HL-60/S4 (cell line): Measurements from ENCODE around the gene KLHDC7A.

Experiments
- in situ Hi-C: fragments of 300-500 bp; cut with MboI; formaldehyde crosslinking; loops from 2 replicates; pipeline ENCODE4 v1.14.3; 2022; ENCODE audit warnings: low sequenced_read_pairs

Gene KLHDC7A

DNA sequence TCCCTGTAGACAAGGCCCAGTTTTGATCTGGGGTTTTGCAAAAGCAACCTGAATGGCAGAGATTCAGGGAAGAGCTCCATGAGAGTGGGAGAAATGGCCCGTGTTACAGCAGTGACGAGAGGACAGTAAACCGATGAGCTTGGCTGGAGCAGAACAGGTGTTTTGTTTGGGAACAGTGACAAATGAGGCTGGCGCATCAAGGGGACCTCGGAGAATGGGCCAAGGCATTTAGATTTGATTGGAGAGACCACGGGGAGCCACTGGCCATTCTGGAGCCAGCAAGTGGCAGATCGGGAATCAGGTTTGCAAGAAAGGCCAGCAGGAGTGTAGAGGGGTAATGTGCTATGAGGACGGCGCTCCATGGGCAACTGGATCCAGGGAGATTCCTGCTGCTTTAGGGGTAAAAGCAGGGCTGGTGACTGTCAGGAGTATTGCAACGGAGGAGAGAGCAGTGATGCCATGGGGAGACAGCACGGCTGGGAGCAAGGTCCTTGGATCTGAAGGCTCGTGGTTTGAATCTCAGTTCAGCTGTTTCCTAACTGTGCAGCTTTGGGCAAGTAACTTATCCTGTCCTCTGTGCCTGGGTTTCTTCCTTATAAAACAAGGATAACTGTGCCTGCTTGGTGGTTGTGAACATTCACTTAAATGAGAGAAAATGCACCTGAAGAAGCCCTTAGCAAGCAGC is 9.9 kb upstream of the KLHDC7A start:
- in situ Hi-C loops, result no loop called here

DNA sequence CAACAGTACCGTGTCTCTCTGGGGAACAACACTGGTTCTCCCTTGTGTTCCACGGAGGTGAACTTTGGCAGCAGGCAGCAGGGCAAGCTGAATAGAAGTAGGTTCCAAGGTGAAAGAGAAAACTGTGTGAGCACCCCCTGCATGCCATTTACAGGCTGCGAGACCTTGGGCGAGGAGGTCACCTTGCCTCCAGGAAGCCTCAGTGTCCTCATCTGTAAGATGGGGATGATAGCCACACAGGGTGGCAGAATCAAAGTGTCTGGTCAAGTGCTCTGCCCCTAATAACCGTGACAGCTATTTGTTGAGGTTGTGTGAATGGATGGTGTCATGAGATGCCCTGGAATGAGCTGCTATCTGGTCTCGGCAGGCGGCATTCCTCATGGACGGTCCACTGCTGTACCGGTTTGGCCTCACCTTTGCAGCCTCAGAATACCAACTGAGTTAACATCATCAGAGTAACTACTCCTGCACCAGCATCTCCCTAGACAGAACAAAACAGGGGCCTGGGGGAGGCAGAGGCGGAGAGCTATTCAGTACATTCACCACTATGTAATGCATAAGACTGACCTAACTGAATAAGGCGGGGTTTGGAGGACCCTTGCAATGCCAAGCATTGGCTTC is 7.4 kb upstream of the KLHDC7A start:
- in situ Hi-C loops, result no loop called here

DNA sequence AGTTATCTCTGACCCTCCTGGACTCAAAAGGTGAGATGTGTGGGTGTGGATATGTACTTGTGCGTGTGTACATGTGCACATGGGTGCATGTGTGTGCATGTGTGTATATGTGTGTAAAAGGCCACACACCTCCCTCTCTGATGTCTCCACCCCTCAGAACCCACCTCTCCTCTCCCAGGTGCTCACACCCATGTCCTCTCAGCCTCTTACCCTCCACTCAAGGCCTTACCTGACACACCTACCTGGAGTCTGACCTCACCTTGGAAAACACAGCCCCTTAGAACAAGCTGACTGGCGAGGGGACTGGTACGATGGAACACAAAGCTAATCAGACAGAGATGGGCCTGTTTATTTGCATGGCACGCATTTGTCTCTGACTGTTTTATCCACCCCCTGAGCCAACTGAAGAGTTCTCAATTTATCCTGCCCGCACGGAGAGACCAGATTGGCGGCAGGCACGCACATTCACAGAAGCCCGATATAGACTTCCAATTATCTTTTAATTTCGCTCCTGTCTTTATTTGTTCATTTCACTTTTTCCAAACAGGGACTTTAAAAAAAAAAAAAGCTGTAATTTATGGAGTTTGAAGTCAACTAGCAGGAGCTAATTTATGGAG is 6.1 kb upstream of the KLHDC7A start:
- in situ Hi-C loops, result no loop called here

DNA sequence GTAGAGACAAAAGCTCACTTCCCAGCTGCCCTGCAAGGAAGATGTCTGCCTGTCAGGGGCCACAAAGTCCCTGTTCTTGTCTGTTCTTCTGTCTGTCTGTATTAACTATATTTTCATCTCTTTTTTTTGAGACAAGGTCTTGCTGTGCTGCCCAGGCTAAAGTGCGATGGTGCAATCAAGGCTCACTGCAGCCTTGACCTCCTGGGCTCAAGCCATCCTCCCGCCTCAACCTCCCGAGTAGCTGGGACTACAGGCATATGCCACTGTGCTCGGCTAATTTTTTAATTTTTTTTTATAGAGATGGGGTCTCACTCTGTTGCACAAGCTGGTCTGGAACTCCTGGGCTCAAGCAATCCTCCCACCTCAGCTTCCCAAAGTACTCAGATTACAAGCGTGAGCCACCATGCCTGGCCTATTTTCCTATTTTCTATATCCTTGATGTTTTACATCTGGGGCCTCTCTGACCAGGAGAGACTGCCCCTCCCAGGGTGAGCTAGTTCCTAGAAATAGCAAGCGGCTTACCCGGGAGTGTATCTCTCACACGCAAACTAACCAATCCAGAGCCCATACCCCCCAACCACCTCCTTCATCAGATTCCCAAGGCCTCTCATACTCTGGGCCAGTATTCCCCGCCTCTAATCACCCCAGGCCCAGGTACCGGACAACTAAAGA is 5.4 kb upstream of the KLHDC7A start:
- in situ Hi-C loops, result no loop called here

DNA sequence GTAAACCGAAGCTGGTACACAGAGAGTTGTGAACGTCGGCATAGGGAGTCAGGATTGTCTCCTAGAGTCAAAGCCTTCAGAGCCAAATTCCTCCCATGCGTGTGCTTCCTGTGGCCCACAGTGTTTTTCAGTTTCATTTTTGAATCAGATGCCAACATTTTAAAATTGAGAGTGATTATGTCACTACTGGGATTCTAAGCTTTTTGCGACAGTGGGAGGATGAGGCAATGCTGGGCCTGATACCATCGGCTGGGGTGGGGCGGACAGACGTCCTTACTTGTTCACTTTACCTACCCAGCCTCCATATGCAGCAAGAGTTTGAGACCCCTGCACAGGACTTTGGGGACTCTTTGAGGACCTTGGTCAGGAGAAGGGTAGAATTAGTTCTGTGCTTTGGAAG is 1.3 kb upstream of the KLHDC7A start:
- in situ Hi-C loops, result no loop called here

DNA sequence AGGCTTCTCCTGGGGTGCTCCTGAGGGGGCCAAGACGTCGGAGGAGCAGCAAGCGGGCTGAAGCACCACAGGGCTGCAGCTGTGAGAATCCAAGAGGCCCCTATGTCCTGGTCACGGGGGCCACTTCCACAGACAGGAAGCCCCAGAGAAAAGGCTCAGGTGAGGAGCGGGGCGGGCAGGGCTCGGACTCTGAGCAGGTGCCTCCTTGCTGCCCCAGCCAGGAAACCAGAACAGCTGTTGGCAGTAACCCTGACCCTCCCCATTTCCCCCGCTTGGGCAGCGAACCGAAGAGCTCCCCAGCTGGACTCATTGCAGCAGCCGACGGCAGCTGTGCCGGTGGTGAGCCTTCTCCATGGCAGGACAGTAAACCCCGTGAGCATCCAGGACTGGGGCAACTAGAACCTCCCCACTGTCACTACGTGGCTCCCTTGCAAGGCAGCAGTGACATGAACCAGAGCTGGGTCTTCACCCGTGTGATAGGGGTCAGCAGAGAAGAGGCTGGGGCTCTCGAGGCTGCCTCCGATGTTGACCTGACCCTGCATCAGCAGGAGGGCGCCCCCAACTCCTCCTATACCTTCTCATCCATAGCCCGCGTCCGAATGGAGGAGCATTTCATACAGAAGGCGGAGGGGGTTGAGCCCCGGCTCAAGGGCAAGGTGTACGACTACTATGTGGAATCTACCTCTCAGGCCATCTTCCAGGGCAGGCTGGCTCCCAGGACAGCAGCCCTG is 625 bp downstream of the KLHDC7A start:
- in situ Hi-C loops, result no loop called here

DNA sequence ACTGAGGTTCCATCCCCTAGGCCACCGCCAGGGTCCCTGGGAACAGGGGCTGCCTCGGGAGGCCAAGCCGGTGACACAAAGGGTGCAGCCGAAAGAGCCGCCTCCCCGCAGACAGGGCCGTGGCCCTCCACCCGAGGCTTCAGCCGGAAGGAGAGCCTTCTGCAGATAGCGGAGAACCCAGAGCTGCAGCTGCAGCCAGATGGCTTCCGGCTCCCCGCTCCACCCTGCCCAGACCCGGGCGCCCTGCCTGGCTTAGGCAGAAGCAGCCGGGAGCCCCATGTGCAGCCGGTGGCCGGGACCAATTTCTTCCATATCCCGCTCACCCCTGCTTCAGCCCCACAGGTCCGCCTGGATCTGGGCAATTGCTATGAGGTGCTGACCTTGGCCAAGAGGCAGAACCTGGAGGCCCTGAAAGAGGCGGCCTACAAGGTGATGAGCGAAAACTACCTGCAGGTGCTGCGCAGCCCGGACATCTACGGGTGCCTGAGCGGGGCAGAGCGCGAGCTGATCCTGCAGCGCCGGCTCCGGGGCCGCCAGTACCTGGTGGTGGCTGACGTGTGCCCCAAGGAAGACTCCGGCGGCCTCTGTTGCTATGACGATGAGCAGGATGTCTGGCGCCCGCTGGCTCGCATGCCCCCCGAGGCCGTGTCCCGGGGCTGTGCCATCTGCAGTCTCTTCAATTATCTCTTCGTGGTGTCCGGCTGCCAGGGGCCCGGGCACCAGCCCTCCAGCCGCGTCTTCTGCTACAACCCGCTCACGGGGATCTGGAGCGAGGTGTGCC is 1.4 kb downstream of the KLHDC7A start:
- in situ Hi-C loops, result no loop called here

DNA sequence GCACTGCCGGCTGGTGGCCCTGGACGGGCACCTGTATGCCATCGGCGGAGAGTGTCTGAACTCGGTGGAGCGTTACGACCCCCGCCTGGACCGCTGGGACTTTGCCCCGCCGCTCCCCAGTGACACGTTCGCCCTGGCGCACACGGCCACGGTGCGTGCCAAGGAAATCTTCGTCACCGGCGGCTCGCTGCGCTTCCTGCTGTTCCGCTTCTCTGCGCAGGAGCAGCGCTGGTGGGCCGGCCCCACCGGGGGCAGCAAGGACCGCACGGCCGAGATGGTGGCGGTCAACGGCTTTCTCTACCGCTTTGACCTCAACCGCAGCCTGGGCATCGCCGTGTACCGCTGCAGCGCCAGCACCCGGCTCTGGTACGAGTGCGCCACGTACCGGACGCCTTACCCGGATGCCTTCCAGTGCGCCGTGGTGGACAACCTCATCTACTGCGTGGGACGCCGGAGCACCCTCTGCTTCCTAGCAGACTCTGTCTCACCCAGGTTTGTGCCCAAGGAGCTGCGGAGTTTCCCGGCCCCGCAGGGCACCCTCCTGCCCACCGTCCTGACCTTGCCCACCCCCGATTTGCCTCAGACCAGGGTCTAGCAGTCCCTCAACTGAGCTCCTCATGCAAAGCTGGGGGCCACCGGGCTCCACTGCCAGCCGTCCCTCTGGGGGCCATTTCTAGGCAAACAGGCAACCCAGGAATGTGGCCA is 2.1 kb downstream of the KLHDC7A start:
- in situ Hi-C loops, result no loop called here

DNA sequence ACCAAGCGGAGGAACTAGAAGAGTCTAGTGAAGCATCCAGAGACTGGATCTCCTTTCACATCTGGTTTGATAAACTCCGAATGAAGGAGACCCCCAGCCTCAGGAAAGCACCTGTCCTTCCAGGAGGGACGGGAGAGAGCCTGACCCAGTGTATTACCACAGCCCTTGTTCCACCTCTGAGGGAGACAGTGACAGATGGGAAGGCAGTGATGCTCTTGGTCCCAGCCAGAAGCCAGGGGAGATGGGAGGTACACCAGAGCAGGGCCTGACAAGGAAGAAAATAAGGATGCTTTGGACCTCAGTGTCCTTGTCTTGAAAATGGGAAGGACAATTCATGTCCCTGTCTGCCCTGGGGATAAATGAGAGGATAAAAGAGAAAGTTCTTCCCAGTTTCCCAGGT is 3.5 kb downstream of the KLHDC7A start:
- in situ Hi-C loops, result no loop called here

DNA sequence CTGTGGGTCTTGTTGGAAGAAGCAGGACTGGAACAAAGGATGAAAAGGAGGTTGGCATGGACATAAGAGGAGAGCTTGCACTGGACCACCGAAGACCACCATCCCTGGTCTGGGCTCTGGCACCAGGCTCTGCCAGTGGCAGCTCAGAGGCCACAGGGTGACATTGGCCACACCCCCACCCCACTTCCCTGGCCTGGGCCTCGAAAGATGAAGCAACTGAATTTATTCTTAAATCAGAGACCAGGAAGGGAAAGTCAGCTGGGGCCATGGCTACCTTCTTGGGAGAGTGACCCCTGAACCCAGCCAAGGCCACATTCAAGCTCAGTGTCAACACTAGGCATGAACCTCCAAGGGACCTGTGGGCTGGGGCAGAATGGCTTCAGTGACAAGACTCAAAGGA is 4.0 kb downstream of the KLHDC7A start:
- in situ Hi-C loops, result no loop called here

DNA sequence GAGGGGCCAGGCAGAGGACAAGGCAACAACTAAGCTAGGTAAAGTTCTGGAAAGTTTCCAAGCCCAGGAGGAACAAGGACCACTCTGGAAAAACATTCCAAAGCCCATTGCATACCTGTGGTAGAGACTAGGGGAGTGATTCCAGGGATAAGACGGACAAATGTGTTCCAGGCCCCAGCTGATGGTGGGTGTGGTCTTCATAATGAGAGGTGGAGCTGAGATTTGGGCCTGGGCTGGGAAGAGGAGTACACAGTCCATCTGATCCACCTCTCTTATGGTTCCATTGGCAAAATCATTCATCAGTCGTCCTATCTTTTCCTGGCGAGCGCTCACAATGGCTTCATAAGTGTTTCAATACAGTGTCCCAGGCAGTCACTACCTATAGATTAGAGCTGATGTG is 4.5 kb downstream of the KLHDC7A start:
- in situ Hi-C loops, result no loop called here

DNA sequence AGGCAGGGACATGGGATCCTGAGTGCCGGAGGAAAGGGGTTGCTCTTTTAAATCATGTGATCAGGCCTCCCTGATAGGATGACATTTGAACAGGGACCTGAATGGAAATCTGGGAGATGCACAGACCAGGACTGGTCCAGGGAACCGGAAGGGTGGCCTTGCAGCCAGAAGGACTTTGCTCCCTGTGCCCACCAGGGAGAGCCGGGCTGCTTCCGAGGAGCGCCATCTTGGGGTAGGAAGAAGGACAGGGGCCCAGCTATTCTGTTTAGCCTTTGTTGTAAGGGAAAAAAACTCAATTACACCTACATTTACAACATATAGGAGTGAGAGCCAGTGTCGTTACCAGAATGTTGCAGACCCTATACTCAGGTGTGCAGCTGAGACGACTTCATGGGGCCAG is 5.5 kb downstream of the KLHDC7A start:
- in situ Hi-C loops, result no loop called here

DNA sequence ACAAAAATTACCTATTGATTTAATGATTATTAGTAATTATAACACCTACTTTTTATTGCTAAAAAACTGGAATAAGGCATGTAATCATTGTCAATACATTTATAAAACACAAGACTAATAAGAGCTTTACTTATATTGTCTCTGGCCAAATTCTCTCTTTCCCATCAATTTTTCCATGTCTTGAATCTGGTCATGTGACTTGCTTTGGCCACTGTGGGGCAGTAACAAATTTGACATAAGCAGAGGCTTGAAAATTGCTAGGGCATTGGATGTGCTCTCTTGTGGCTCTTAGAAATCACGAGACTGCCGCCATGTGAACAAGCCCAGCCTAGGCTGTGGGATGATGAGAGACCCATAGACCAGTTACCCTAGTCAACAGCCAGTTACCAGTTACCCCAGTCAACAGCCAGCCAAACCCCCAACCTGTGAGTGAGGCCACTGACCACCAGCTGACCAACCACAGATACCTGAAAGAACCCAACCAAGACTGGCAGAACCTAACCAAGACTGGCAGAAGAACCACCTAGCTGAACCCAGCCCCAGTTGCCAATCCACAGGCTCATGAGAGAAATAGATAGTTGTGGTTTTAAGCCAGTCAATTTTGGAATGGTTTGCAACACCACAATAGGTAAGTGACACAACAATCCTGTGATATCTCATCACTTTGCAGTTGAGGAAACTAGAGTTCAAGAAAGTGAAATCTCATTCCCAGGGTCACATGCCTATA is 8.8 kb downstream of the KLHDC7A start:
- in situ Hi-C loops, result no loop called here

DNA sequence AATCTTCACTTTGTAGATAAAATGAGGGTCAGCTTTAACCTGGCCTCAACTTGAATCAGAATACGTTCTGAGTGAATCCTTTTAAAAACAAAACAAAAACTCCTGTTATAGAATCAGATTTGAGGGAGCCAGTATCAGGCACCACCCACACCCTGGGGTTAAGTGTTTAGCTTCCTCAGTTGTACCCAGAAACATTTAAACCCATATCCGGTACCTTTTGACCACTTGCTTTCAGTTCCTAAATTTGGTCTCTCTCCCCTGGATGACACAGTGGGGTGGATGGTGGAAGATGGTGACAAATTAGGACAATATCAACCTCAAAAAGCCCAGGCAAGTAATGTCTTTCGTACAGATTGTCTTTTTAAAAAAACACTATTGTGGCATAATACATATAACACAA is 10.4 kb downstream of the KLHDC7A start:
- in situ Hi-C loops, result no loop called here

DNA sequence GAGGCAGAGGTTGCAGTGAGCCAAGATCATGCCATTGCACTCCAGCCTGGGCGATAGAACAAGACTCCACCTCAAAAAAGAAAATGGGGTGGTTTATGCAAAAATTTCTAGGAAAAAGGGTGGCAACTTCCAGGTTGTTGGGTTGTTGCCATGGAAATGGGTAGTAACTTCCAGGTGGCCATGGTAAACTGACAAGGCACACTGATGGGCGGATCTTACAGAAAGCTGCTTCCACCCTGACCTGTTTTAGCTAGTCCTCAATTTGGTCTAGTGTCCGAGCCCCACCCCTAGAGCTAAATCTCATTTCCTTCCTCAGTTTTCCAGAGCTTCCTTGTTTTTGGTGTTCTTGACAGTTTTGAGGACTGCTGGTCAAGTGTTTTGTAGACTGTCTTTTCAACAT is 13.6 kb downstream of the KLHDC7A start:
- in situ Hi-C loops, result no loop called here

DNA sequence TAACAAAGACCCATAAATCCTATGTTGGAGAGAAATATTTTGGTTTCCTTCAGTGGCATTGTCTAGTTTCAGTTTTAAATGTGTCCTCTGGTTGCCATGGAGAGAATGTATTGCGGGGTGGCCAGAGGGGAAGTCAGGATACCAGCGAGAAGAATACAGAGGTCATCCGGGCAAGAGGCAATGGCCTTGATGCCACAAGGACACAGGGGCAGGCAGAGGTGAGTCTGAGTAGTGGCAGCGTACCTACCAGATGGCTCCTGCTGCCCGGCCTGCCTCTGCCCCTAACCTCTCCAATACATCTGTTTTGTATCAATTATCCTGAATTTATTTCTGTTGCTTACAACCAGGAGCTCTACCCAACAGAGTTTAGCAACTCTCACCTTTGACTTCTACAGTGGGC is 14.9 kb downstream of the KLHDC7A start:
- in situ Hi-C loops, result no loop called here

DNA sequence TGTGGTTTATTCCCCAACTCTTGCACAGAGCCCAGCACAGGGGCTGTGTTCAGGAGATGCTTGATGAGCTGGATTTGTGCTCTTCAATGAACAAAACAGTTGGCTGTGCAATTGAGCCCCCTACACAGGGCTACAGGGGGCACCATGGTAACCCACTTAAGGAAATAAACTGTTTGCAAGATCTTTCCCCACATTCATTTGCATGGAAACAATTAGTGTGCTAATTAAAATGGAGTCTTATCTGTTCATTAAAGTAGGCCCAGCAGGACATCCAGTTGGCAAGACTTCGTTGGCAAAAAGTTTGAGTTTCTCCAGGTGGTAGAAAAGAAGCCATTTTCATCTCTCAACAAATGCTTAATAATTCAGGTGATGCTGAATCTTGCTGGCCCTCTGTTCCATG is 15.3 kb downstream of the KLHDC7A start:
- in situ Hi-C loops, result no loop called here

DNA sequence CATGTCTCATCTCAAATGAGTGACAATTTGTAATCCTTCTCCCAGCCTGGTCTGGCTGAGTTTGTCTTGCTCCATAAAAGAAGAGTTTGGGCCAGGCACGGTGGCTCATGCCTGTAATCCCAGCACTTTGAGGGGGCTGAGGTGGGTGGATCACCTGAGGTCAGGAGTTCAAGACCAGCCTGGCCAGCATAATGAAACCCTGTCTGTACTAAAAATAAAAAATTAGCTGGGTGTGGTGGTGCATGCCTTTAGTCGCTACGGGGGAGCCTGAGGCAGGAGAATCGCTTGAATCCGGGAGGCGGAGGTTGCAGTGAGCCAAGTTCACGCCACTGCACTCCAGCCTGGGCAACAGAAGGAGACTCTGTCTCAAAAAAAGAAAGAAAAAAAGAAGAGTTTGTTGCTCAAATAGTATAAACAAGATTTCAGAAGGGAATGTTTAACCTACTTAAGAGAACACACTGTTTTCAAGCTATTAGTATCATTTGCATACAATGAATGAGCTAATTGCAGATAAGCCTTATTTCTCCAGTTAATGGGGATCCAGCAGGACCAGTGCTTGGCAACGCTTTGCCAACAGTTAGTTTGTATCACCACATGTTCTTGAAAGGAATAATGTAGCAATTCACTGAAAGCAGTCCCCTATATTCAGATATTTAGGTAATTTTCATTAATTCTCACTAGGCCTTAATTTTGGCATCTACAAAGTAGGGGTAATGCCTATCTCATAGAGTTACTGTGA is 15.9 kb downstream of the KLHDC7A start:
- in situ Hi-C loops, result no loop called here

DNA sequence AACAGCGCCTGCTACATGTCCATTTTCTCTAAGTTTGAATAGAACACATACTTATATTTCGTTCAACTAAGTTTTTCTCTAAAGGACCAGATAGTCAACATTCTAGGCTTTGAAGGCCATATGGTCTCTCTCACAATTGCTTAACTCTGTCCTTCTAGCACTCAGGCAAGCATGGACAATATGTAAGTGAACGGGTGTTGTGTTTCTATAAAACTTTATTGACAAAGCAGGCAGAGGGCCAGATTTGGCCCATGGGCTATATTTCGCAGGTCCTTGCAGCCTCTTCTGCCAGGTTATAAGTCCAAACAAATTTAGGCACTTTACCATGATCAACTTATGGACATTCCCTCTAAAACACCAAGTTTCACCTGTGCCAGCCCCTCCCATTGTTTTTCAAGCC is 21.1 kb downstream of the KLHDC7A start:
- in situ Hi-C loops, result no loop called here
